ENCODE data around the gene SPATA13.

DNA sequence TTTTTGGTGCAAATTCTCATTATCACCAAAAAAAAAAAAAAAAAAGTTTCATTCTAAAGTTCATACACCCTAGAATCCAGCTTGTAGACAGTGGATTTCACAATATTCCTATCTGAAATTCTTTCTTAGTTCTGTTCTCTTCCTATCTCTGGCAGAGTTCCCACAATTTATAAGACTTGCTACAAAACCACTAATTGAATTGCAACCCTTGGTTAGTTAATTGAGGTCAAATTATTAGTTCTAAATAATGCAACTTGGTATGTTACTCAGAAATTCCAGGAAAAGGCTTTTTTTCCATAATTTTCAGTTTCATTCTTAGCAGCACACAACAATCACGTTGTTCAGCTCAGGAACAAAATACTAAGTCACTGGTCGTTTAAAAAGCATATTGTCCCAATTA, 58.5 kb downstream of the SPATA13 start:
- TF ChIP-seq, protein P1, sequence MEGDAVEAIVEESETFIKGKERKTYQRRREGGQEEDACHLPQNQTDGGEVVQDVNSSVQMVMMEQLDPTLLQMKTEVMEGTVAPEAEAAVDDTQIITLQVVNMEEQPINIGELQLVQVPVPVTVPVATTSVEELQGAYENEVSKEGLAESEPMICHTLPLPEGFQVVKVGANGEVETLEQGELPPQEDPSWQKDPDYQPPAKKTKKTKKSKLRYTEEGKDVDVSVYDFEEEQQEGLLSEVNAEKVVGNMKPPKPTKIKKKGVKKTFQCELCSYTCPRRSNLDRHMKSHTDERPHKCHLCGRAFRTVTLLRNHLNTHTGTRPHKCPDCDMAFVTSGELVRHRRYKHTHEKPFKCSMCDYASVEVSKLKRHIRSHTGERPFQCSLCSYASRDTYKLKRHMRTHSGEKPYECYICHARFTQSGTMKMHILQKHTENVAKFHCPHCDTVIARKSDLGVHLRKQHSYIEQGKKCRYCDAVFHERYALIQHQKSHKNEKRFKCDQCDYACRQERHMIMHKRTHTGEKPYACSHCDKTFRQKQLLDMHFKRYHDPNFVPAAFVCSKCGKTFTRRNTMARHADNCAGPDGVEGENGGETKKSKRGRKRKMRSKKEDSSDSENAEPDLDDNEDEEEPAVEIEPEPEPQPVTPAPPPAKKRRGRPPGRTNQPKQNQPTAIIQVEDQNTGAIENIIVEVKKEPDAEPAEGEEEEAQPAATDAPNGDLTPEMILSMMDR (IDR thresholded peaks at IDR 0.05; ENCODE audit: low read depth, low read length) = no peak
- no peak for TF ChIP-seq EZH2phosphoT487 (IDR thresholded peaks at IDR 0.05; ENCODE audit: low read depth)

Data from OCI-LY3 (cell line).